Fibroblast of lung (primary cell): Measurements from ENCODE around the gene GRB10.

Source experiments
- EZH2 ChIP-seq: IDR thresholded peaks from 2 replicates; pipeline ENCODE4 v1.5.1; 2012; ENCODE audit warnings: low read length, control low read depth, mild to moderate bottlenecking; ENCODE audit errors: missing control alignments
- TF ChIP-seq, protein P1 (sequence below), 2 donors: IDR thresholded peaks in 1 of 2; conservative IDR thresholded peaks in 1 of 2; 1 replicate in 1 of 2; 2 replicates in 1 of 2; pipeline ENCODE4 v1.5.1; 2011 to 2012; ENCODE audit warnings: low read length in 2 of 2, control low read depth in 1 of 2, inconsistent platforms in 1 of 2, low read depth in 1 of 2, mild to moderate bottlenecking in 1 of 2

- TF ChIP-seq, protein P1, sequence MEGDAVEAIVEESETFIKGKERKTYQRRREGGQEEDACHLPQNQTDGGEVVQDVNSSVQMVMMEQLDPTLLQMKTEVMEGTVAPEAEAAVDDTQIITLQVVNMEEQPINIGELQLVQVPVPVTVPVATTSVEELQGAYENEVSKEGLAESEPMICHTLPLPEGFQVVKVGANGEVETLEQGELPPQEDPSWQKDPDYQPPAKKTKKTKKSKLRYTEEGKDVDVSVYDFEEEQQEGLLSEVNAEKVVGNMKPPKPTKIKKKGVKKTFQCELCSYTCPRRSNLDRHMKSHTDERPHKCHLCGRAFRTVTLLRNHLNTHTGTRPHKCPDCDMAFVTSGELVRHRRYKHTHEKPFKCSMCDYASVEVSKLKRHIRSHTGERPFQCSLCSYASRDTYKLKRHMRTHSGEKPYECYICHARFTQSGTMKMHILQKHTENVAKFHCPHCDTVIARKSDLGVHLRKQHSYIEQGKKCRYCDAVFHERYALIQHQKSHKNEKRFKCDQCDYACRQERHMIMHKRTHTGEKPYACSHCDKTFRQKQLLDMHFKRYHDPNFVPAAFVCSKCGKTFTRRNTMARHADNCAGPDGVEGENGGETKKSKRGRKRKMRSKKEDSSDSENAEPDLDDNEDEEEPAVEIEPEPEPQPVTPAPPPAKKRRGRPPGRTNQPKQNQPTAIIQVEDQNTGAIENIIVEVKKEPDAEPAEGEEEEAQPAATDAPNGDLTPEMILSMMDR (conservative IDR thresholded peaks at IDR 0.05 in 1 of 2, IDR thresholded peaks at IDR 0.05 in 1 of 2; ENCODE audit: low read depth in 1 of 2, low read length in 2 of 2) = no peak
- no peak for TF ChIP-seq EZH2
These were observed 6.9 kb downstream of the GRB10 start for GRCh38 chr7:50775836-50776235.
